HCT116 (cell line): Measurements from ENCODE around the gene ABCF3.

Experiments used
- CEBPB ChIP-seq: IDR thresholded peaks from 2 replicates; pipeline ENCODE4 v1.6.1; 2012; ENCODE audit warnings: low read depth
- EZH2 ChIP-seq: fragments of 200-600 bp; sonication (generic); IDR thresholded peaks from 2 replicates; pipeline ENCODE4 v1.6.1; 2017; ENCODE audit warnings: antibody characterized with exemption, mixed run types
- EZH2phosphoT487 ChIP-seq: fragments of 200-600 bp; IDR thresholded peaks from 2 replicates; pipeline ENCODE4 v1.6.1; 2018; ENCODE audit warnings: antibody characterized with exemption, borderline replicate concordance
- JUND ChIP-seq: IDR thresholded peaks from 2 replicates; pipeline ENCODE4 v1.6.1; 2012
- POLR2A ChIP-seq: IDR thresholded peaks from 2 replicates; pipeline ENCODE4 v1.7.0; 2011; ENCODE audit warnings: borderline replicate concordance; ENCODE audit not compliant: insufficient read depth, insufficient read length; ENCODE audit errors: extremely low read depth
- YY1 ChIP-seq: IDR thresholded peaks from 2 replicates; pipeline ENCODE4 v1.6.1; 2011; ENCODE audit warnings: low read length, low read depth, moderate library complexity, mild to moderate bottlenecking; ENCODE audit not compliant: insufficient replicate concordance; ENCODE audit errors: extremely low read depth
- ZNF274 ChIP-seq: fragments of 200-500 bp; sonication (Bioruptor generic); IDR thresholded peaks from 2 replicates; pipeline ENCODE4 v1.6.1; 2014; ENCODE audit warnings: mild to moderate bottlenecking, low read depth, low read length, inconsistent platforms
- TF ChIP-seq, protein P1 (sequence below), 3 experiments: fragments of 200-600 bp in 1 of 3; sonication (generic) in 1 of 3; IDR thresholded peaks in 2 of 3; conservative IDR thresholded peaks in 1 of 3; 2 replicates each; pipeline ENCODE4 v1.5.1; 2012 to 2017; ENCODE audit warnings: low read depth in 2 of 3, low read length in 2 of 3, antibody characterized with exemption in 1 of 3, borderline replicate concordance in 1 of 3, control low read depth in 1 of 3, mild to moderate bottlenecking in 1 of 3, mixed read lengths in 1 of 3, mixed run types in 1 of 3, moderate library complexity in 1 of 3; ENCODE audit not compliant: insufficient read depth in 1 of 3
- TF ChIP-seq, protein P2 (sequence below): IDR thresholded peaks from 2 replicates; pipeline ENCODE4 v1.6.1; 2011; ENCODE audit warnings: mild to moderate bottlenecking, low read length, moderate library complexity; ENCODE audit not compliant: insufficient replicate concordance; ENCODE audit errors: extremely low read depth

DNA sequence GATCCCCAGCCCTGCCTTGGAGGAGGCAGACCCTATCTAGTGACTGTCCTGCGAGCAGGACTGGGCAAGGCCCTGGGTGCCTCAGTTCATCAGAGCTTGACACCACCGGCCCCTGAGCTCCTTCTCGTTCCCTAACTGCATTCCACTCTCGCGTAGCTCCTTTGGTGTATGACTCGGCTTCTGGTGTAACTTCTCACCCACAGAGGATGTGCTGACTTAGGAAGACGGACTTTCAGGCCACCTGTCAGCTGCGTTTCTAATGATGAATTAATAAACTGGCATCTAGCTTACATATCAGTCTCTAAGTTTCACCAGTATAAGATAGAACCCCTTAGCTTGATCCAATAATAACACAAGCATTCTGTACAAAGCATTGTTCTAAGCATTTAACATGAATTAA lies 17.5 kb downstream of the ABCF3 start:
- no peak for TF ChIP-seq YY1
- TF ChIP-seq CEBPB = no peak
- TF ChIP-seq, protein P1, sequence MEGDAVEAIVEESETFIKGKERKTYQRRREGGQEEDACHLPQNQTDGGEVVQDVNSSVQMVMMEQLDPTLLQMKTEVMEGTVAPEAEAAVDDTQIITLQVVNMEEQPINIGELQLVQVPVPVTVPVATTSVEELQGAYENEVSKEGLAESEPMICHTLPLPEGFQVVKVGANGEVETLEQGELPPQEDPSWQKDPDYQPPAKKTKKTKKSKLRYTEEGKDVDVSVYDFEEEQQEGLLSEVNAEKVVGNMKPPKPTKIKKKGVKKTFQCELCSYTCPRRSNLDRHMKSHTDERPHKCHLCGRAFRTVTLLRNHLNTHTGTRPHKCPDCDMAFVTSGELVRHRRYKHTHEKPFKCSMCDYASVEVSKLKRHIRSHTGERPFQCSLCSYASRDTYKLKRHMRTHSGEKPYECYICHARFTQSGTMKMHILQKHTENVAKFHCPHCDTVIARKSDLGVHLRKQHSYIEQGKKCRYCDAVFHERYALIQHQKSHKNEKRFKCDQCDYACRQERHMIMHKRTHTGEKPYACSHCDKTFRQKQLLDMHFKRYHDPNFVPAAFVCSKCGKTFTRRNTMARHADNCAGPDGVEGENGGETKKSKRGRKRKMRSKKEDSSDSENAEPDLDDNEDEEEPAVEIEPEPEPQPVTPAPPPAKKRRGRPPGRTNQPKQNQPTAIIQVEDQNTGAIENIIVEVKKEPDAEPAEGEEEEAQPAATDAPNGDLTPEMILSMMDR (IDR thresholded peaks at IDR 0.05 in 2 of 3, conservative IDR thresholded peaks at IDR 0.05 in 1 of 3; ENCODE audit: borderline replicate concordance in 1 of 3, insufficient read depth in 1 of 3, low read depth in 2 of 3, low read length in 2 of 3) = no peak
- no peak for TF ChIP-seq ZNF274
- no peak for TF ChIP-seq EZH2phosphoT487
- TF ChIP-seq JUND = no peak
- TF ChIP-seq, protein P2, sequence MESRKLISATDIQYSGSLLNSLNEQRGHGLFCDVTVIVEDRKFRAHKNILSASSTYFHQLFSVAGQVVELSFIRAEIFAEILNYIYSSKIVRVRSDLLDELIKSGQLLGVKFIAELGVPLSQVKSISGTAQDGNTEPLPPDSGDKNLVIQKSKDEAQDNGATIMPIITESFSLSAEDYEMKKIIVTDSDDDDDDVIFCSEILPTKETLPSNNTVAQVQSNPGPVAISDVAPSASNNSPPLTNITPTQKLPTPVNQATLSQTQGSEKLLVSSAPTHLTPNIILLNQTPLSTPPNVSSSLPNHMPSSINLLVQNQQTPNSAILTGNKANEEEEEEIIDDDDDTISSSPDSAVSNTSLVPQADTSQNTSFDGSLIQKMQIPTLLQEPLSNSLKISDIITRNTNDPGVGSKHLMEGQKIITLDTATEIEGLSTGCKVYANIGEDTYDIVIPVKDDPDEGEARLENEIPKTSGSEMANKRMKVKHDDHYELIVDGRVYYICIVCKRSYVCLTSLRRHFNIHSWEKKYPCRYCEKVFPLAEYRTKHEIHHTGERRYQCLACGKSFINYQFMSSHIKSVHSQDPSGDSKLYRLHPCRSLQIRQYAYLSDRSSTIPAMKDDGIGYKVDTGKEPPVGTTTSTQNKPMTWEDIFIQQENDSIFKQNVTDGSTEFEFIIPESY = no peak
- no peak for TF ChIP-seq POLR2A
- no peak for TF ChIP-seq EZH2
